Esophagus muscularis mucosa (tissue), 3 donors: ENCODE measurements around the gene DRG1.

Experiments
- CTCF ChIP-seq, 3 experiments: fragments of 200-600 bp in 2 of 3; fragments of 450-650 bp in 1 of 3; sonication (generic) in 2 of 3; IDR thresholded peaks; one replicate each; pipeline ENCODE4 v1.5.1; 2017 to 2019; ENCODE audit warnings: antibody characterized with exemption in 3 of 3, mild to moderate bottlenecking in 2 of 3, moderate library complexity in 1 of 3
- POLR2A ChIP-seq: fragments of 450-650 bp; IDR thresholded peaks from one replicate; pipeline ENCODE4 v1.6.1; 2017; ENCODE audit warnings: antibody characterized with exemption, moderate library complexity, mild to moderate bottlenecking, low read depth

- TF ChIP-seq POLR2A (no peak), CTCF (IDR thresholded peaks at IDR 0.05) (no peak)
These were observed 32.5 kb downstream of the DRG1 start for GRCh38 chr22:31431950-31432349.
